ENCODE data around the gene TET3. TPM values are rescaled to one million over a fixed set of nuclear protein-coding genes. Genes with fewer than 3 reads are reported as not detected.

The TET3 gene
- total and polyA plus RNA-seq, 9 of the 15 experiments (the other 6 are each of a cell fraction or from before 2014, with no cell fraction given) = 0.35 to 16.3 (median 5.5) TPM

DNA sequence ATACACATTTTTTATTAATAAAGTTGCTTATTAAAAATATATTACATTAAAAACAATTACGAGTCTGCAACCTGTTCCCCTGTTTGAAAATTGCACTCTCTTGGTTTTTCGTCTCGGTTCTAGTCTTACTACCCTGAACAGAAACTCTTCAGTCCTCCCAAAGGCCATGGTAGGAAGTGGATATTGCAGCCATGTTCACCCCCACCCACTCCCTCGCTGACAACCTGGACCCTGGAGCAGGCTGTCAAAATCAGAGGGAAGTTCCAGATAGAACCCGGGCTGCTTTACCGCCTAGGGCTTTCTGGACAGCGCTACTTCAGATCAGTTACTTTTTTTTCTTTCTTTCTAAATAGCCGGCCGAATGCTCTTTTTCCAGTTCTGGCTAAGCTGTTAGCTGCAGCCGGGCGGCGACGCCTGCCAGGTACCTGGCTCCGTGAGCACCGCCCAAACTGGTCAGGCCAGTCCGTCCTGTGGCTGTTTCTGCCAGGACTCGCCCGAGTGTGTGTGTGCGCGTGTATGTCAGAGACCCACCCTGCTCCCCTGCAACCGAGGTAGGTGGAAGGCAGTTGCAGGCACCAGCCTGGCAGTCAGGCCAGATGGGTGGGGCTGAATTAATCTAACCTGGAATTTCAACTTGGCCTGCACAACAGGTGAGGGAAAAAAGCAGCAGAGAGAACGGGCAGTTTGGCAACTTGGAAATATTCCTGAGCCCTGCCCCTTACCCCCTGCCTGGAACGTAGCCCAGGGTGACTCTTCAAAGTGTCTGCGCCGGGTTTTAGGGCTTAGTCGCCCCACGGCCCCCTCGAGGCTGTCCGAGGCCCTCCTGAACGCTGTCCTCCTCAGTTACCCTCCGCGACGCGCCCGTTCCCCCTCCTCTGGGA is 1.1 kb upstream of the TET3 start (continued):
- TF ChIP-seq LCOR (CRISPR knock-in tag; IDR thresholded peaks at IDR 0.05) = peak; percentile 38; the same call in 1 of the 2 replicates
- no peak for TF ChIP-seq JUN (IDR thresholded peaks at IDR 0.05; ENCODE audit: borderline replicate concordance, low read depth, low read length)
- TF ChIP-seq JUN (CRISPR knock-in tag; IDR thresholded peaks at IDR 0.05; ENCODE audit: borderline replicate concordance) = 0 out of 2 replicates have a peak, but pooled peaks have one; percentile 54
- peak in 1 of 3 experiments; percentile 56 for TF ChIP-seq YY1 (IDR thresholded peaks at IDR 0.05; ENCODE audit: borderline replicate concordance in 1 of 3, control insufficient read depth in 1 of 3, extremely low read depth in 1 of 3, insufficient read depth in 3 of 3, insufficient read length in 1 of 3, insufficient replicate concordance in 2 of 3, low read depth in 1 of 3, low read length in 2 of 3)
- TF ChIP-seq BCOR (IDR thresholded peaks at IDR 0.05) = no peak
- TF ChIP-seq BDP1 (IDR thresholded peaks at IDR 0.05; ENCODE audit: insufficient read depth, insufficient read length) = no peak
- TF ChIP-seq TCFL5 (CRISPR knock-in tag; conservative IDR thresholded peaks at IDR 0.05) = no peak
- TF ChIP-seq, protein P1, sequence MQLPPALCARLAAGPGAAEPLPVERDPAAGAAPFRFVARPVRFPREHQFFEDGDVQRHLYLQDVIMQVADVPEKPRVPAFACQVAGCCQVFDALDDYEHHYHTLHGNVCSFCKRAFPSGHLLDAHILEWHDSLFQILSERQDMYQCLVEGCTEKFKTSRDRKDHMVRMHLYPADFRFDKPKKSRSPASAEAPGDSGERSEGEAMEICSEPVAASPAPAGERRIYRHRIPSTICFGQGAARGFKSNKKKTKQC (CRISPR knock-in tag; IDR thresholded peaks at IDR 0.05) = no peak
- TF ChIP-seq FUS (optimal IDR thresholded peaks at IDR 0.05; ENCODE audit: low read depth, low read length) = no peak
- TF ChIP-seq ZNF408 (CRISPR knock-in tag; IDR thresholded peaks at IDR 0.05; ENCODE audit: low read depth) = no peak
- no peak for TF ChIP-seq ZNF165 (CRISPR knock-in tag; IDR thresholded peaks at IDR 0.05; ENCODE audit: borderline replicate concordance)
- no peak for TF ChIP-seq MYNN (IDR thresholded peaks at IDR 0.05)
- no peak for TF ChIP-seq MYNN (CRISPR knock-in tag; IDR thresholded peaks at IDR 0.05)
- TF ChIP-seq HMGN3 (IDR thresholded peaks at IDR 0.05; ENCODE audit: borderline replicate concordance, extremely low read depth, insufficient read length, low read depth, low read length) = peak; percentile 9
- TF ChIP-seq RBBP5 (IDR thresholded peaks at IDR 0.05; ENCODE audit: borderline replicate concordance, insufficient read depth, low read length, poor library complexity, severe bottlenecking) = peak; percentile 69
- TF ChIP-seq KAT2B (IDR thresholded peaks at IDR 0.05; ENCODE audit: low read depth, low read length) = no peak
- no peak for TF ChIP-seq MBD2 (IDR thresholded peaks at IDR 0.05; ENCODE audit: borderline replicate concordance, low read depth)
- TF ChIP-seq, protein P2, sequence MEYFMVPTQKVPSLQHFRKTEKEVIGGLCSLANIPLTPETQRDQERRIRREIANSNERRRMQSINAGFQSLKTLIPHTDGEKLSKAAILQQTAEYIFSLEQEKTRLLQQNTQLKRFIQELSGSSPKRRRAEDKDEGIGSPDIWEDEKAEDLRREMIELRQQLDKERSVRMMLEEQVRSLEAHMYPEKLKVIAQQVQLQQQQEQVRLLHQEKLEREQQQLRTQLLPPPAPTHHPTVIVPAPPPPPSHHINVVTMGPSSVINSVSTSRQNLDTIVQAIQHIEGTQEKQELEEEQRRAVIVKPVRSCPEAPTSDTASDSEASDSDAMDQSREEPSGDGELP (CRISPR knock-in tag; IDR thresholded peaks at IDR 0.05; ENCODE audit: borderline replicate concordance) = peak; percentile 12; the same call in 1 of the 2 replicates
- TF ChIP-seq, protein P3, sequence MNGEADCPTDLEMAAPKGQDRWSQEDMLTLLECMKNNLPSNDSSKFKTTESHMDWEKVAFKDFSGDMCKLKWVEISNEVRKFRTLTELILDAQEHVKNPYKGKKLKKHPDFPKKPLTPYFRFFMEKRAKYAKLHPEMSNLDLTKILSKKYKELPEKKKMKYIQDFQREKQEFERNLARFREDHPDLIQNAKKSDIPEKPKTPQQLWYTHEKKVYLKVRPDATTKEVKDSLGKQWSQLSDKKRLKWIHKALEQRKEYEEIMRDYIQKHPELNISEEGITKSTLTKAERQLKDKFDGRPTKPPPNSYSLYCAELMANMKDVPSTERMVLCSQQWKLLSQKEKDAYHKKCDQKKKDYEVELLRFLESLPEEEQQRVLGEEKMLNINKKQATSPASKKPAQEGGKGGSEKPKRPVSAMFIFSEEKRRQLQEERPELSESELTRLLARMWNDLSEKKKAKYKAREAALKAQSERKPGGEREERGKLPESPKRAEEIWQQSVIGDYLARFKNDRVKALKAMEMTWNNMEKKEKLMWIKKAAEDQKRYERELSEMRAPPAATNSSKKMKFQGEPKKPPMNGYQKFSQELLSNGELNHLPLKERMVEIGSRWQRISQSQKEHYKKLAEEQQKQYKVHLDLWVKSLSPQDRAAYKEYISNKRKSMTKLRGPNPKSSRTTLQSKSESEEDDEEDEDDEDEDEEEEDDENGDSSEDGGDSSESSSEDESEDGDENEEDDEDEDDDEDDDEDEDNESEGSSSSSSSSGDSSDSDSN (IDR thresholded peaks at IDR 0.05; ENCODE audit: borderline replicate concordance in 1 of 2, low read depth in 2 of 2, low read length in 2 of 2) = 0 out of 4 replicates have a peak, but pooled peaks of 1 of the 2 experiments have one; percentile 38
- TF ChIP-seq HNRNPK (IDR thresholded peaks at IDR 0.05; ENCODE audit: low read depth, low read length, poor library complexity, severe bottlenecking) = no peak
- TF ChIP-seq, protein P4, sequence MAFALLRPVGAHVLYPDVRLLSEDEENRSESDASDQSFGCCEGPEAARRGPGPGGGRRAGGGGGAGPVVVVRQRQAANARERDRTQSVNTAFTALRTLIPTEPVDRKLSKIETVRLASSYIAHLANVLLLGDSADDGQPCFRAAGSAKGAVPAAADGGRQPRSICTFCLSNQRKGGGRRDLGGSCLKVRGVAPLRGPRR (CRISPR knock-in tag; IDR thresholded peaks at IDR 0.05) = no peak
- no peak for TF ChIP-seq MAFG (tag; conservative IDR thresholded peaks at IDR 0.05)

All from K562 (cell line).